Measurements from ENCODE around the gene DOCK1. TPM values are rescaled to one million over a fixed set of nuclear protein-coding genes. Genes with fewer than 3 reads are reported as not detected.

Gene DOCK1
- total RNA-seq, 1 experiment from 2014 or later = 22.7 TPM

Other genes starting within 250 kb of the DOCK1 start
- gene C10orf90, start 234.7 kb upstream of the DOCK1 start, total RNA-seq (2014; rRNA removed; shearing (Covaris generic)) = 78.1 and 89.9 TPM in 2 replicates